Stimulated activated CD4-positive, alpha-beta T cell treated with anti-CD3 and anti-CD28 coated beads, Interleukin-2, amount 100 ng/mL, for 4 hours (primary cell): ENCODE data around the gene AREG.
A peak's percentile ranks its signal among the peaks of the same experiment; 100 is the strongest.
"Not testable (repeated sequence)": the region's sequence is repeated elsewhere in the genome, so short reads cannot be mapped to it uniquely, and the experiment has no call there.

Source experiments
- DNase-seq: peaks from one replicate; pipeline ENCODE4 v3.0.0-alpha.2; 2020; ENCODE audit warnings: low read depth

AREG gene

GRCh38 chr4:74444891-74445642 lies at the start of gene AREG:
Gene AREG (plus strand): TSS chr4:74445136. CDS start chr4:74445346, 210 bp downstream.
- DNase-seq = peak; percentile 97

GRCh38 chr4:74395633-74396032 lies 49.3 kb upstream of the AREG start:
- DNase-seq = no peak

GRCh38 chr4:74397748-74398426 lies 47.0 kb upstream of the AREG start:
- no peak for DNase-seq

GRCh38 chr4:74398894-74399589 lies 45.9 kb upstream of the AREG start:
- not testable (repeated sequence) for DNase-seq

- DNase-seq = no peak
These were observed 44.5 kb upstream of the AREG start for GRCh38 chr4:74400395-74400794.

GRCh38 chr4:74402692-74403456 lies 42.1 kb upstream of the AREG start:
- DNase-seq = no peak

GRCh38 chr4:74407891-74408290 lies 37.0 kb upstream of the AREG start:
- DNase-seq = no peak

GRCh38 chr4:74408639-74409038 lies 36.3 kb upstream of the AREG start:
- no peak for DNase-seq

GRCh38 chr4:74410272-74410671 lies 34.7 kb upstream of the AREG start:
- DNase-seq = no peak

- DNase-seq = no peak
These were observed 32.7 kb upstream of the AREG start for GRCh38 chr4:74412225-74412624.

GRCh38 chr4:74413265-74413664 lies 31.7 kb upstream of the AREG start:
- DNase-seq = no peak

GRCh38 chr4:74414149-74414809 lies 30.7 kb upstream of the AREG start:
- no peak for DNase-seq

GRCh38 chr4:74415602-74416300 lies 29.2 kb upstream of the AREG start:
- no peak for DNase-seq

- DNase-seq = no peak
These were observed 26.8 kb upstream of the AREG start for GRCh38 chr4:74418063-74418670.

GRCh38 chr4:74420863-74421262 lies 24.1 kb upstream of the AREG start:
- DNase-seq = no peak

GRCh38 chr4:74423104-74423503 lies 21.8 kb upstream of the AREG start:
- no peak for DNase-seq

GRCh38 chr4:74424111-74424510 lies 20.8 kb upstream of the AREG start:
- DNase-seq = no peak

- no peak for DNase-seq
These were observed 18.8 kb upstream of the AREG start for GRCh38 chr4:74426101-74426500.

GRCh38 chr4:74428276-74428675 lies 16.7 kb upstream of the AREG start:
- DNase-seq = no peak

GRCh38 chr4:74431113-74431826 lies 13.7 kb upstream of the AREG start:
- no peak for DNase-seq
